GM06990 (cell line): ENCODE results near the gene SMARCAD1.
A peak's percentile ranks its signal among the peaks of the same experiment; 100 is the strongest.

Experiments
- DNase-seq: peaks from one replicate; pipeline ENCODE4 v3.0.0-alpha.2; 2011; ENCODE audit not compliant: insufficient read length; ENCODE audit errors: extremely low read depth
- H3K27me3 ChIP-seq: replicated peaks from 2 replicates; pipeline ENCODE4 v1.6.0; 2011; ENCODE audit warnings: low read length; ENCODE audit not compliant: control insufficient read depth, insufficient read depth
- H3K36me3 ChIP-seq: 2 replicates; pipeline ENCODE4 v1.5.1; 2011; ENCODE audit warnings: low read length; ENCODE audit not compliant: control insufficient read depth, insufficient read depth
- H3K4me3 ChIP-seq: replicated peaks from 2 replicates; pipeline ENCODE4 v1.5.1; 2011; ENCODE audit warnings: low read depth, mild to moderate bottlenecking, control low read depth, low read length
- TF ChIP-seq, protein P1 (sequence below): IDR thresholded peaks from 2 replicates; pipeline ENCODE4 v1.5.1; 2011; ENCODE audit warnings: low read length, control low read depth, mild to moderate bottlenecking, inconsistent platforms; ENCODE audit not compliant: insufficient read depth, poor library complexity, severe bottlenecking

SMARCAD1 gene

DNA sequence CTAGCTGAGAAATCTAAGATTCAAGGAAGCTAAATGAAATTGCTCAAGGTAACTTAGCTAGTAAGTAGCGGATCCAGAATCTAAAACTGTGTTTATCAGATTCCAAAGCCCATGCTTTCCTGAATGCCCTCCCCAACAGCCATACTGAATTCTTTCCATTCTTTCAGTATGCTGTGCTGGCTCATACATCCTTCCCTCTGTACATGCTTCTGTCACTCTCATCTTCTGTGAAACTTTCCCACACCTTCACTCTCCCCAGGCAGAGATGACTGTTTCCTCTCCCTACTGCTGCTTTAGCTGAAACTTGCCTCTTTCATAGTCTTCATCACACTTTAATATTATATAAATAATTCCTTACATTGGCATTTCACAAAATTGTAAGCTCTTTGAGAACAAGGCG, 39.3 kb upstream of the SMARCAD1 start:
- no peaks in the 10 kb centered on the region for H3K36me3 ChIP-seq
- DNase-seq = no peak
- no peak overlapping the region for H3K4me3 ChIP-seq
- no peaks in the 10 kb centered on the region for H3K27me3 ChIP-seq
- TF ChIP-seq, protein P1, sequence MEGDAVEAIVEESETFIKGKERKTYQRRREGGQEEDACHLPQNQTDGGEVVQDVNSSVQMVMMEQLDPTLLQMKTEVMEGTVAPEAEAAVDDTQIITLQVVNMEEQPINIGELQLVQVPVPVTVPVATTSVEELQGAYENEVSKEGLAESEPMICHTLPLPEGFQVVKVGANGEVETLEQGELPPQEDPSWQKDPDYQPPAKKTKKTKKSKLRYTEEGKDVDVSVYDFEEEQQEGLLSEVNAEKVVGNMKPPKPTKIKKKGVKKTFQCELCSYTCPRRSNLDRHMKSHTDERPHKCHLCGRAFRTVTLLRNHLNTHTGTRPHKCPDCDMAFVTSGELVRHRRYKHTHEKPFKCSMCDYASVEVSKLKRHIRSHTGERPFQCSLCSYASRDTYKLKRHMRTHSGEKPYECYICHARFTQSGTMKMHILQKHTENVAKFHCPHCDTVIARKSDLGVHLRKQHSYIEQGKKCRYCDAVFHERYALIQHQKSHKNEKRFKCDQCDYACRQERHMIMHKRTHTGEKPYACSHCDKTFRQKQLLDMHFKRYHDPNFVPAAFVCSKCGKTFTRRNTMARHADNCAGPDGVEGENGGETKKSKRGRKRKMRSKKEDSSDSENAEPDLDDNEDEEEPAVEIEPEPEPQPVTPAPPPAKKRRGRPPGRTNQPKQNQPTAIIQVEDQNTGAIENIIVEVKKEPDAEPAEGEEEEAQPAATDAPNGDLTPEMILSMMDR = no peak

- H3K36me3 ChIP-seq = no peaks in the 10 kb centered on the region
- TF ChIP-seq, protein P1 = no peak
- H3K4me3 ChIP-seq = no peak overlapping the region
- DNase-seq = no peak
- H3K27me3 ChIP-seq = no peaks in the 10 kb centered on the region
Measured at GRCh38 chr4:94169803-94170372, 37.8 kb upstream of the SMARCAD1 start.

- DNase-seq = no peak
- H3K4me3 ChIP-seq = no peak overlapping the region
- TF ChIP-seq, protein P1 = peak; percentile 35
- no peaks in the 10 kb centered on the region for H3K36me3 ChIP-seq
- no peaks in the 10 kb centered on the region for H3K27me3 ChIP-seq
Measured at GRCh38 chr4:94171616-94172015, 36.0 kb upstream of the SMARCAD1 start.

DNA sequence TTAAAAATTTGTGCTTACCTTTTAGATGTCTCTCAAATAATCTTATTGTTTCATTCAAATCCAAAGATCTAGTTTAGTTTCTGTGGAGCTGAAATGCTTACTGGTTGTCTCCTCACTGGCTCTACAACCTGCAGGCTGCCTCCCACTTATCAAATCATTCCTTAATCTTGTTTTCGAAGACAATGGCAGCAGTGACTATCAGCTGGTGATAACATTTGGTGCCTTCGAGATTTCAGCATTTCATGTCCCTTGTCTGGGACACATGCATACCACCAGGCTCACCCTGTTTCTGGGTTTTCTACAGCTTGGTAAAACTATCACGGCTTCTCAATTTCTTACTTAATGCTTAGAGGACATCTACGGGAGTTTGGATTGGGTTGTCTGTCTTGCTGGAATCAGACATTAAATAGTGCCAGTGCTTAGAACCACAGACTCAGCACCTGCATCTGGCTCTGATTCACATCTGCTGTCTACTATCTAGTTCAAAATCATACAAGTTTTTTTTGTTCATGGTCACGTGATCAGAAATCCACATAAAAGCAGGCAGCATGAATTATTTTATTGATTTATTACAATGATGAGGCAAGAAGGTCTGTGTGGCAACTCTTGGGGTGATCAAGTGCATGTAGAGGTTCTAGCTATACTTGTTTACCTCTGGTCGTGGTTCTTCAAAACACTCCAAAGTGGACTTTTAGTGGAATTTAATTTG, 32.0 kb upstream of the SMARCAD1 start:
- DNase-seq = no peak
- Histone ChIP-seq H3K27me3 (no peaks in the 10 kb centered on the region), H3K36me3 (no peaks in the 10 kb centered on the region), H3K4me3 (no peak overlapping the region)
- TF ChIP-seq, protein P1 = no peak

DNA sequence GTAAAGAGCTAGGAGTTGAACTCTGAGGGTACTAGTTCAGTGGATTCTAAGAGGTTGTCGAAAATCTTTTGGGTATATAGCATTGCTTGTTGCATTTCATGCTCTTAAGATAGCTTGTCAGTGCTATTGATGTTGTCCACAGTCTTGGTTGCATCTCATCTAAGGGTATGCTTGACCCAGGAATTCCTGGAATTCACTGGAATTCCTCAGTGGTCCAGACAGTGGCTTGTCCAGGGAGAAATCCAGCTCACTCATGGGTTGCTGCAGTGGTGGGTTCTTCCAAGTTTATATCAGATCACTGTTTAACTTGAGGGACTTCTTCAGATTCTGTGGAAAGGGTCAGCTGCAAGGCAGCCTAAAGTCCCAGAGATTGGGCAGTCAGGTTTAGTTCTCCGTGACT, 29.8 kb upstream of the SMARCAD1 start:
- TF ChIP-seq, protein P1 = no peak
- no peaks in the 10 kb centered on the region for H3K27me3 ChIP-seq
- no peak for DNase-seq
- H3K4me3 ChIP-seq = no peak overlapping the region
- H3K36me3 ChIP-seq = no peaks in the 10 kb centered on the region

DNA sequence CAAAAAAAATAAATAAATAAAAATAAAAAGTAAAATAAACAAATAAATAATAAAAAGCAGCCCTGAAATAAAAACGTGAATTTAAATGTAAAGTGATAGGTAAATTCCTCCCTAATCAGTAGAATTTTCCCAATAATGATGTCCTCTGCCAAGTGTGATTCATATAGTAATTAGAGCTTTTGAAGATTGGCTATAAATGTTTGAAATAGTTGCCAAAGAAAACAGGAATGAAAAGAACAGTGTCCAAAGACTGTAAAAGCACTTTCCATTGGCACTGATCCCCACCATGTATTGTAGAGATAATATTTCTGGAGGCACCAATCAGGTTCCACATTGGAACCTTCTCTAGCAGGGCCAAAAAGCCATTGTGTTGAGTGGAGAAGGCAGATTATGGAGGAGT, 25.9 kb upstream of the SMARCAD1 start:
- H3K4me3 ChIP-seq = no peak overlapping the region
- DNase-seq = no peak
- H3K27me3 ChIP-seq = no peaks in the 10 kb centered on the region
- TF ChIP-seq, protein P1 = no peak
- no peaks in the 10 kb centered on the region for H3K36me3 ChIP-seq
